SK-N-SH treated with all-trans-retinoic acid at 6 μM for 48 hours (cell line): ENCODE measurements around the gene RALBP1.

Experiments
- ATAC-seq: fragments of 200-7000 bp; cut with Tn5 transposase; 3 replicates; pipeline ENCODE4 v1.9.1; 2020; ENCODE audit warnings: mild to moderate bottlenecking, moderate library complexity
- ARNTL ChIP-seq: fragments of 450-650 bp; formaldehyde crosslinking; IDR thresholded peaks from 2 replicates; pipeline ENCODE4 v1.5.0; 2020; ENCODE audit warnings: low read depth, mild to moderate bottlenecking, moderate library complexity, borderline replicate concordance
- BACH2 ChIP-seq: fragments of 250-450 bp; sonication (Bioruptor Pico); IDR thresholded peaks from 2 replicates; pipeline ENCODE4 v1.9.0; 2021; ENCODE audit warnings: mild to moderate bottlenecking, borderline replicate concordance
- CSDC2 ChIP-seq: fragments of 250-450 bp; sonication (Bioruptor Pico); IDR thresholded peaks from 2 replicates; pipeline ENCODE4 v1.5.0; 2020; ENCODE audit warnings: mild to moderate bottlenecking, moderate library complexity
- CSRNP3 ChIP-seq: fragments of 250-450 bp; sonication (Bioruptor Pico); IDR thresholded peaks from 2 replicates; pipeline ENCODE4 v1.5.1; 2021; ENCODE audit warnings: mild to moderate bottlenecking, moderate library complexity
- ESRRG ChIP-seq: fragments of 250-450 bp; sonication (Bioruptor Pico); IDR thresholded peaks from 2 replicates; pipeline ENCODE4 v1.6.1; 2021; ENCODE audit warnings: mild to moderate bottlenecking
- GLIS3 ChIP-seq: fragments of 250-450 bp; sonication (Bioruptor Pico); IDR thresholded peaks from 2 replicates; pipeline ENCODE4 v1.5.0; 2020; ENCODE audit warnings: mild to moderate bottlenecking, moderate library complexity
- ISL1 ChIP-seq: fragments of 250-450 bp; sonication (Bioruptor Pico); IDR thresholded peaks from 2 replicates; pipeline ENCODE4 v2.1.2; 2022; ENCODE audit warnings: mild to moderate bottlenecking, moderate library complexity
- OSR1 ChIP-seq: fragments of 250-450 bp; sonication (Bioruptor Pico); IDR thresholded peaks from 2 replicates; pipeline ENCODE4 v1.8.0; 2022; ENCODE audit warnings: moderate library complexity, mild to moderate bottlenecking, inconsistent platforms
- POU6F1 ChIP-seq: fragments of 250-450 bp; sonication (Bioruptor Pico); IDR thresholded peaks from 2 replicates; pipeline ENCODE4 v1.8.0; 2021; ENCODE audit warnings: low read depth, mild to moderate bottlenecking, moderate library complexity, borderline replicate concordance
- PPARA ChIP-seq: fragments of 250-450 bp; sonication (Bioruptor Pico); IDR thresholded peaks from 2 replicates; pipeline ENCODE4 v1.5.0; 2020; ENCODE audit warnings: mild to moderate bottlenecking, borderline replicate concordance
- RARB ChIP-seq: fragments of 250-450 bp; sonication (Bioruptor Pico); IDR thresholded peaks from 2 replicates; pipeline ENCODE4 v1.8.0; 2021; ENCODE audit warnings: mild to moderate bottlenecking, moderate library complexity
- SNAI2 ChIP-seq: fragments of 250-450 bp; sonication (Bioruptor Pico); IDR thresholded peaks from 2 replicates; pipeline ENCODE4 v1.5.0; 2020; ENCODE audit warnings: mild to moderate bottlenecking, moderate library complexity
- TCF4 ChIP-seq: fragments of 250-450 bp; sonication (Bioruptor Pico); IDR thresholded peaks from 2 replicates; pipeline ENCODE4 v1.8.0; 2021; ENCODE audit warnings: mild to moderate bottlenecking, moderate library complexity, borderline replicate concordance
- TOX ChIP-seq: fragments of 250-450 bp; sonication (Bioruptor Pico); IDR thresholded peaks from 2 replicates; pipeline ENCODE4 v1.8.0; 2021; ENCODE audit warnings: mild to moderate bottlenecking, moderate library complexity, borderline replicate concordance
- ZC3H10 ChIP-seq: fragments of 250-450 bp; sonication (Bioruptor Pico); IDR thresholded peaks from 2 replicates; pipeline ENCODE4 v1.5.1; 2021; ENCODE audit warnings: mild to moderate bottlenecking, moderate library complexity
- ZFP3 ChIP-seq: fragments of 250-450 bp; sonication (Bioruptor Pico); IDR thresholded peaks from 2 replicates; pipeline ENCODE4 v1.5.0; 2020; ENCODE audit warnings: mild to moderate bottlenecking, moderate library complexity
- ZFP30 ChIP-seq: fragments of 450-650 bp; formaldehyde crosslinking; IDR thresholded peaks from 2 replicates; pipeline ENCODE4 v1.5.0; 2022; ENCODE audit warnings: mild to moderate bottlenecking, moderate library complexity
- ZNF565 ChIP-seq: fragments of 450-650 bp; formaldehyde crosslinking; conservative IDR thresholded peaks from 2 replicates; pipeline ENCODE4 v1.5.0; 2020; ENCODE audit warnings: low read depth, mild to moderate bottlenecking, moderate library complexity
- ZNF70 ChIP-seq: fragments of 450-650 bp; formaldehyde crosslinking; IDR thresholded peaks from 2 replicates; pipeline ENCODE4 v1.5.0; 2020; ENCODE audit warnings: mild to moderate bottlenecking, moderate library complexity
- ZNF8 ChIP-seq: fragments of 450-650 bp; formaldehyde crosslinking; IDR thresholded peaks from 2 replicates; pipeline ENCODE4 v1.5.0; 2020; ENCODE audit warnings: mild to moderate bottlenecking, moderate library complexity
- TF ChIP-seq, protein P1 (sequence below): fragments of 250-450 bp; sonication (Bioruptor Pico); IDR thresholded peaks from 2 replicates; pipeline ENCODE4 v1.5.0; 2020; ENCODE audit warnings: mild to moderate bottlenecking, moderate library complexity
- TF ChIP-seq, protein P2 (sequence below): fragments of 250-450 bp; sonication (Bioruptor Pico); IDR thresholded peaks from 2 replicates; pipeline ENCODE4 v1.5.1; 2020; ENCODE audit warnings: low read depth, mild to moderate bottlenecking, moderate library complexity

The RALBP1 gene

GRCh38 chr18:9558387-9559064, 83.2 kb downstream of the RALBP1 start:
- TF ChIP-seq CSDC2 (CRISPR knock-in tag) (no peak), PPARA (CRISPR knock-in tag) (no peak), OSR1 (no peak), RARB (CRISPR knock-in tag) (no peak), ISL1 (no peak), TCF4 (no peak), ARNTL (CRISPR knock-in tag) (no peak), ZFP3 (CRISPR knock-in tag) (no peak), ZNF70 (CRISPR knock-in tag) (no peak), ZFP30 (CRISPR knock-in tag) (no peak), ZNF8 (no peak), SNAI2 (no peak), CSRNP3 (no peak), BACH2 (CRISPR knock-in tag) (no peak), POU6F1 (CRISPR knock-in tag) (no peak), TOX (CRISPR knock-in tag) (no peak), GLIS3 (CRISPR knock-in tag) (no peak), ESRRG (no peak)
- TF ChIP-seq, protein P1, sequence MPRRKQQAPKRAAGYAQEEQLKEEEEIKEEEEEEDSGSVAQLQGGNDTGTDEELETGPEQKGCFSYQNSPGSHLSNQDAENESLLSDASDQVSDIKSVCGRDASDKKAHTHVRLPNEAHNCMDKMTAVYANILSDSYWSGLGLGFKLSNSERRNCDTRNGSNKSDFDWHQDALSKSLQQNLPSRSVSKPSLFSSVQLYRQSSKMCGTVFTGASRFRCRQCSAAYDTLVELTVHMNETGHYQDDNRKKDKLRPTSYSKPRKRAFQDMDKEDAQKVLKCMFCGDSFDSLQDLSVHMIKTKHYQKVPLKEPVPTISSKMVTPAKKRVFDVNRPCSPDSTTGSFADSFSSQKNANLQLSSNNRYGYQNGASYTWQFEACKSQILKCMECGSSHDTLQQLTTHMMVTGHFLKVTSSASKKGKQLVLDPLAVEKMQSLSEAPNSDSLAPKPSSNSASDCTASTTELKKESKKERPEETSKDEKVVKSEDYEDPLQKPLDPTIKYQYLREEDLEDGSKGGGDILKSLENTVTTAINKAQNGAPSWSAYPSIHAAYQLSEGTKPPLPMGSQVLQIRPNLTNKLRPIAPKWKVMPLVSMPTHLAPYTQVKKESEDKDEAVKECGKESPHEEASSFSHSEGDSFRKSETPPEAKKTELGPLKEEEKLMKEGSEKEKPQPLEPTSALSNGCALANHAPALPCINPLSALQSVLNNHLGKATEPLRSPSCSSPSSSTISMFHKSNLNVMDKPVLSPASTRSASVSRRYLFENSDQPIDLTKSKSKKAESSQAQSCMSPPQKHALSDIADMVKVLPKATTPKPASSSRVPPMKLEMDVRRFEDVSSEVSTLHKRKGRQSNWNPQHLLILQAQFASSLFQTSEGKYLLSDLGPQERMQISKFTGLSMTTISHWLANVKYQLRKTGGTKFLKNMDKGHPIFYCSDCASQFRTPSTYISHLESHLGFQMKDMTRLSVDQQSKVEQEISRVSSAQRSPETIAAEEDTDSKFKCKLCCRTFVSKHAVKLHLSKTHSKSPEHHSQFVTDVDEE = no peak
- TF ChIP-seq, protein P2, sequence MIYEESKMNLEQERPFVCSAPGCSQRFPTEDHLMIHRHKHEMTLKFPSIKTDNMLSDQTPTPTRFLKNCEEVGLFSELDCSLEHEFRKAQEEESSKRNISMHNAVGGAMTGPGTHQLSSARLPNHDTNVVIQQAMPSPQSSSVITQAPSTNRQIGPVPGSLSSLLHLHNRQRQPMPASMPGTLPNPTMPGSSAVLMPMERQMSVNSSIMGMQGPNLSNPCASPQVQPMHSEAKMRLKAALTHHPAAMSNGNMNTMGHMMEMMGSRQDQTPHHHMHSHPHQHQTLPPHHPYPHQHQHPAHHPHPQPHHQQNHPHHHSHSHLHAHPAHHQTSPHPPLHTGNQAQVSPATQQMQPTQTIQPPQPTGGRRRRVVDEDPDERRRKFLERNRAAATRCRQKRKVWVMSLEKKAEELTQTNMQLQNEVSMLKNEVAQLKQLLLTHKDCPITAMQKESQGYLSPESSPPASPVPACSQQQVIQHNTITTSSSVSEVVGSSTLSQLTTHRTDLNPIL = no peak
- ATAC-seq = no peak

DNA sequence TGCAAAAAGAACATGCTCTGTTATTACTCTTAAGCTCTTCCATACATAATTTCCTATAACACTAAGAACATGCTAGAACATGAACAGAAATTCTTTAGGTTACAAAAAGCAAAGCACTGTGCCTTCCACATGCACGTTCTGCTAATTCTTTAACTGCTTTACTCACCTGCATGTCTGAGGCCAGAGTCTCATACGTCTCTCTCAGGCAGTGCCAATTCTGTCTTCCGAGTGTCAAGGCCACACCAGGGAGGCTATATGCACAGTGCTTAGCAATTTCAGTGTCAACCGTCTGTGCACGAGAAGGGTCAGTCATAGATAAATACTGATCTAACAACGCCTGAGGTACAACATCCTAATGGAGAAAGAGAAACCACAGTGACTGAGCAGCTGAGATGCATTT, 83.9 kb downstream of the RALBP1 start:
- TF ChIP-seq SNAI2 = no peak
- TF ChIP-seq, protein P1 = no peak
- TF ChIP-seq ZC3H10 (CRISPR knock-in tag) = no peak
- TF ChIP-seq ZNF565 (CRISPR knock-in tag) = no peak
- no peak for TF ChIP-seq BACH2 (CRISPR knock-in tag)
- TF ChIP-seq POU6F1 (CRISPR knock-in tag) = no peak
- no peak for ATAC-seq
